Suprapubic skin (tissue), 3 donors: ENCODE results near the gene CSH2.

Experiments
- CTCF ChIP-seq, 2 donors: fragments of 200-600 bp in 1 of 2; fragments of 450-650 bp in 1 of 2; sonication (generic) in 1 of 2; IDR thresholded peaks; one replicate each; pipeline ENCODE4 v1.5.1; 2016 to 2019; ENCODE audit warnings: antibody characterized with exemption in 2 of 2, mild to moderate bottlenecking in 1 of 2, moderate library complexity in 1 of 2
- EP300 ChIP-seq: sonication (generic); formaldehyde crosslinking; IDR thresholded peaks from one replicate; pipeline ENCODE4 v1.6.1; 2017; ENCODE audit warnings: antibody characterized with exemption
- POLR2A ChIP-seq, 2 donors: fragments of 450-650 bp; IDR thresholded peaks; one replicate each; pipeline ENCODE4 v1.6.1; 2017; ENCODE audit warnings: antibody characterized with exemption in 2 of 2, mild to moderate bottlenecking in 2 of 2, moderate library complexity in 2 of 2

DNA sequence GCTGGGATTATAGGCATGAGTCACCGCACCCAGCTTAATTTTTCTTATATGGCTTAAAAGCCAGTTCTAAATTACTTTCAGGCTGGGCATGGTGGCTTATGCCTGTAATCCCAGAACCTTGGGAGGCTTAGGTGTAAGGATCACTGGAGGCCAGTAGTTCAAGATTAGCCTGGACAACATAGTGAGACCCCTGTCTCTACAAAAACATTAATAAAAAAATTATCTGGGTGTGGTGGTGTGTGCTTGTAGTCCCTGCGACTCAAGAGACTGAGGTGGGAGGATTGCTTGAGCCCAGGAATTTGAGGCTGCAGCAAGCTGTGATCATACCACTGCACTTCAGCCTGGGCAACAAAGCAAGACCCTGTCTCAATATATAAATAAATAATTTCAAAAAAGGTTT is 20.2 kb downstream of the CSH2 start:
- TF ChIP-seq CTCF (IDR thresholded peaks at IDR 0.05), result no peak
- TF ChIP-seq EP300, result no peak
- TF ChIP-seq POLR2A (IDR thresholded peaks at IDR 0.05), result no peak
